OCI-LY1 (cell line): ENCODE measurements around the gene TMEM220.
A peak's percentile ranks its signal among the peaks of the same experiment; 100 is the strongest.

Experiments used
- H2AFZ ChIP-seq: fragments of 200-600 bp; sonication (generic), shearing (Covaris generic); 2 replicates; pipeline ENCODE4 v1.6.0; 2014; ENCODE audit warnings: antibody characterized with exemption, mild to moderate bottlenecking, low read length
- H3F3A ChIP-seq: fragments of 200-600 bp; sonication (generic), shearing (Covaris generic); 2 replicates; pipeline ENCODE4 v1.6.0; 2014; ENCODE audit warnings: mild to moderate bottlenecking, antibody characterized with exemption, low read length, moderate library complexity; ENCODE audit not compliant: insufficient read depth
- H3K27ac ChIP-seq: fragments of 200-600 bp; sonication (generic); 2 replicates; pipeline ENCODE4 v1.5.1; 2014; ENCODE audit warnings: low read length, mixed run types, mild to moderate bottlenecking, low read depth; ENCODE audit not compliant: poor library complexity, severe bottlenecking
- H3K27me3 ChIP-seq: fragments of 200-600 bp; sonication (generic); 2 replicates; pipeline ENCODE4 v1.6.0; 2014; ENCODE audit warnings: antibody characterized with exemption, mild to moderate bottlenecking, low read length, moderate library complexity; ENCODE audit not compliant: insufficient read depth
- H3K36me3 ChIP-seq: fragments of 200-600 bp; sonication (generic); 2 replicates; pipeline ENCODE4 v1.6.1; 2014; ENCODE audit warnings: mild to moderate bottlenecking, antibody characterized with exemption, low read length, moderate library complexity, mixed read lengths; ENCODE audit not compliant: insufficient read depth
- H3K4me1 ChIP-seq: fragments of 200-600 bp; sonication (generic); 2 replicates; pipeline ENCODE4 v1.5.1; 2014; ENCODE audit warnings: mild to moderate bottlenecking, low read length, moderate library complexity; ENCODE audit not compliant: insufficient read depth, severe bottlenecking
- H3K4me2 ChIP-seq: fragments of 200-600 bp; sonication (generic), shearing (Covaris generic); 2 replicates; pipeline ENCODE4 v1.6.1; 2014; ENCODE audit warnings: low read length
- H3K4me3 ChIP-seq: fragments of 200-600 bp; sonication (generic); 2 replicates; pipeline ENCODE4 v1.5.1; 2014; ENCODE audit warnings: low read length, low read depth, mild to moderate bottlenecking, mixed read lengths; ENCODE audit not compliant: poor library complexity, severe bottlenecking
- H3K79me2 ChIP-seq: fragments of 200-600 bp; shearing (Covaris generic); 2 replicates; pipeline ENCODE4 v1.6.1; 2016; ENCODE audit warnings: mixed run types, low read length, mixed read lengths; ENCODE audit not compliant: insufficient read depth
- H3K9ac ChIP-seq: fragments of 200-600 bp; sonication (generic), shearing (Covaris generic); 2 replicates; pipeline ENCODE4 v1.6.1; 2014; ENCODE audit warnings: mild to moderate bottlenecking, low read length, mixed read lengths
- H3K9me2 ChIP-seq: fragments of 200-600 bp; sonication (generic), shearing (Covaris generic); 2 replicates; pipeline ENCODE4 v1.6.1; 2014; ENCODE audit warnings: low read depth, mild to moderate bottlenecking, low read length, mixed read lengths
- H3K9me3 ChIP-seq: fragments of 200-600 bp; shearing (Covaris generic); 2 replicates; pipeline ENCODE4 v1.6.1; 2014; ENCODE audit warnings: low read length, mixed read lengths
- H4K20me1 ChIP-seq: fragments of 200-600 bp; sonication (generic), shearing (Covaris generic); 2 replicates; pipeline ENCODE4 v1.6.0; 2016; ENCODE audit warnings: mild to moderate bottlenecking, low read length; ENCODE audit not compliant: insufficient read depth
- EZH2 ChIP-seq: fragments of 200-600 bp; sonication (generic), shearing (Covaris generic); IDR thresholded peaks from 2 replicates; pipeline ENCODE4 v1.8.0; 2017; ENCODE audit warnings: borderline replicate concordance, mixed run types, mild to moderate bottlenecking, antibody characterized with exemption, low read length, moderate library complexity, mixed read lengths
- TF ChIP-seq, protein P1 (sequence below): fragments of 200-600 bp; sonication (generic), shearing (Covaris generic); IDR thresholded peaks from 2 replicates; pipeline ENCODE4 v1.5.1; 2017; ENCODE audit warnings: mild to moderate bottlenecking, antibody characterized with exemption, low read length, moderate library complexity, mixed read lengths

Gene TMEM220

GRCh38 chr17:10754861-10755591, 25.2 kb upstream of the TMEM220 start:
- no peak overlapping the region for H3K4me2 ChIP-seq
- TF ChIP-seq EZH2, result no peak
- TF ChIP-seq, protein P1, sequence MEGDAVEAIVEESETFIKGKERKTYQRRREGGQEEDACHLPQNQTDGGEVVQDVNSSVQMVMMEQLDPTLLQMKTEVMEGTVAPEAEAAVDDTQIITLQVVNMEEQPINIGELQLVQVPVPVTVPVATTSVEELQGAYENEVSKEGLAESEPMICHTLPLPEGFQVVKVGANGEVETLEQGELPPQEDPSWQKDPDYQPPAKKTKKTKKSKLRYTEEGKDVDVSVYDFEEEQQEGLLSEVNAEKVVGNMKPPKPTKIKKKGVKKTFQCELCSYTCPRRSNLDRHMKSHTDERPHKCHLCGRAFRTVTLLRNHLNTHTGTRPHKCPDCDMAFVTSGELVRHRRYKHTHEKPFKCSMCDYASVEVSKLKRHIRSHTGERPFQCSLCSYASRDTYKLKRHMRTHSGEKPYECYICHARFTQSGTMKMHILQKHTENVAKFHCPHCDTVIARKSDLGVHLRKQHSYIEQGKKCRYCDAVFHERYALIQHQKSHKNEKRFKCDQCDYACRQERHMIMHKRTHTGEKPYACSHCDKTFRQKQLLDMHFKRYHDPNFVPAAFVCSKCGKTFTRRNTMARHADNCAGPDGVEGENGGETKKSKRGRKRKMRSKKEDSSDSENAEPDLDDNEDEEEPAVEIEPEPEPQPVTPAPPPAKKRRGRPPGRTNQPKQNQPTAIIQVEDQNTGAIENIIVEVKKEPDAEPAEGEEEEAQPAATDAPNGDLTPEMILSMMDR, result no peak
- H3K4me3 ChIP-seq, result no peak overlapping the region
- H3K4me1 ChIP-seq, result no peaks in the 10 kb centered on the region
- no peaks in the 10 kb centered on the region for H3K9me3 ChIP-seq
- no peaks in the 10 kb centered on the region for H3K36me3 ChIP-seq
- no peak overlapping the region for H3K27ac ChIP-seq
- no peak overlapping the region for H2AFZ ChIP-seq
- no peak overlapping the region for H3K9ac ChIP-seq
- H3K27me3 ChIP-seq, result 0 out of 2 replicates have a peak, but pooled peaks cover 3% of the 10 kb centered on the region
- H4K20me1 ChIP-seq, result no peaks in the 10 kb centered on the region
- H3F3A ChIP-seq, result no peaks in the 10 kb centered on the region
- H3K9me2 ChIP-seq, result no peaks in the 10 kb centered on the region
- no peaks in the 10 kb centered on the region for H3K79me2 ChIP-seq

DNA sequence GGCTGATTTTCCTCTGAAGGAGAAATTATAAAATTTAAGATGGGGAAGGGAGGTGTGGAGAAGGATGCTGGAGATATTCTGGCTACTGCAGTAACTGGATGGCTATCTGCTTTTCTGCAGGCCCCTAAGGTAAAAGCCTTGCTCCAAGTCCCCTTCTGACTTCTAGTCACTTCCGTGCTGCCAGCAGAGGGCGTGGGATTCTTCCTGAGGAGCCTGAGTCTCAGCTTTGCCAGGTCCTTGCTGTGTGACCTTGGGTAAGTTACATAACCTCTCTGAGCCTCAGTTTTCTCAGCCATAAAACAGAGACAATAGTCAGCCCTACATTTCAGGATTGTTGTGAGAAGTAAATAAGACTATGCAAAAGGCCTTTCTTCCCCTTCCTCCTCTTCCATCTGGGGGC, 24.3 kb upstream of the TMEM220 start:
- Histone ChIP-seq H4K20me1 (no peaks in the 10 kb centered on the region), H3K9me3 (no peaks in the 10 kb centered on the region), H3K4me2 (no peak overlapping the region), H3K4me1 (no peaks in the 10 kb centered on the region), H3K36me3 (no peaks in the 10 kb centered on the region), H3K4me3 (no peak overlapping the region), H3K27ac (no peak overlapping the region), H3F3A (no peaks in the 10 kb centered on the region), H2AFZ (no peak overlapping the region), H3K9ac (no peak overlapping the region), H3K9me2 (no peaks in the 10 kb centered on the region), H3K27me3 (0 out of 2 replicates have a peak, but pooled peaks cover 3% of the 10 kb centered on the region), H3K79me2 (no peaks in the 10 kb centered on the region)
- no peak for TF ChIP-seq EZH2
- TF ChIP-seq, protein P1, result peak; percentile 53

DNA sequence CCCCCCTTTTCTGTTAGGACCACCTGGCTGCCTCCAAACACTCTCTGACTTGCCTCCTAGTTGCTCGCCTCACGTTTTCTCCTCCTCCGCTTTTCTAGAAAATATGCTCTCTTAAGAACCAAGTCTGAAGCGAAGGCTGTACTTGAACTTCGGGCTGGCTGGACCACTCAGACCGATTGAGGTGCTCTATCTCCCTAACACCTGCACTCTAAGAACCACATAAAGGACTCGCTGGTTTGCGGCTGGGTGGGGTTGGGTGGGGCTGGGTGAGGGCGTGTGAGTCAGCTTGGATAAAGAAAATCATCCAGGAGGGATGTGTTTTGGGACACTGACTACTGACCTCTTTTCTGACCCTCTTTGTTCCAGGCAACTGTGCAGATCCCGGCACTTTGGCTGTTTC, 22.9 kb upstream of the TMEM220 start:
- Histone ChIP-seq H2AFZ (no peak overlapping the region), H3K9me3 (no peaks in the 10 kb centered on the region), H3K4me2 (no peak overlapping the region), H3K4me1 (no peaks in the 10 kb centered on the region), H3K9ac (no peak overlapping the region), H4K20me1 (no peaks in the 10 kb centered on the region), H3K79me2 (no peaks in the 10 kb centered on the region), H3K36me3 (no peaks in the 10 kb centered on the region), H3K4me3 (no peak overlapping the region), H3K27ac (no peak overlapping the region), H3K27me3 (0 out of 2 replicates have a peak, but pooled peaks cover 3% of the 10 kb centered on the region), H3K9me2 (no peaks in the 10 kb centered on the region), H3F3A (no peaks in the 10 kb centered on the region)
- TF ChIP-seq, protein P1, result no peak
- TF ChIP-seq EZH2, result no peak
